Gastrocnemius medialis (tissue), 4 donors: ENCODE measurements around the gene DNAH17.

ENCODE experiments used
- POLR2A ChIP-seq, 2 donors: fragments of 450-650 bp; IDR thresholded peaks; one replicate each; pipeline ENCODE4 v1.6.1; 2017; ENCODE audit warnings: antibody characterized with exemption in 2 of 2, mild to moderate bottlenecking in 2 of 2, moderate library complexity in 2 of 2
- TF ChIP-seq, protein P1 (sequence below), 5 experiments: fragments of 450-650 bp in 3 of 5; fragments of 200-600 bp in 2 of 5; sonication (generic) in 2 of 5; IDR thresholded peaks in 4 of 5; conservative IDR thresholded peaks in 1 of 5; 1 replicate in 4 of 5; 2 replicates in 1 of 5; pipeline ENCODE4 v1.5.1; 2016 to 2019; ENCODE audit warnings: antibody characterized with exemption in 5 of 5, mild to moderate bottlenecking in 3 of 5, moderate library complexity in 3 of 5

DNA sequence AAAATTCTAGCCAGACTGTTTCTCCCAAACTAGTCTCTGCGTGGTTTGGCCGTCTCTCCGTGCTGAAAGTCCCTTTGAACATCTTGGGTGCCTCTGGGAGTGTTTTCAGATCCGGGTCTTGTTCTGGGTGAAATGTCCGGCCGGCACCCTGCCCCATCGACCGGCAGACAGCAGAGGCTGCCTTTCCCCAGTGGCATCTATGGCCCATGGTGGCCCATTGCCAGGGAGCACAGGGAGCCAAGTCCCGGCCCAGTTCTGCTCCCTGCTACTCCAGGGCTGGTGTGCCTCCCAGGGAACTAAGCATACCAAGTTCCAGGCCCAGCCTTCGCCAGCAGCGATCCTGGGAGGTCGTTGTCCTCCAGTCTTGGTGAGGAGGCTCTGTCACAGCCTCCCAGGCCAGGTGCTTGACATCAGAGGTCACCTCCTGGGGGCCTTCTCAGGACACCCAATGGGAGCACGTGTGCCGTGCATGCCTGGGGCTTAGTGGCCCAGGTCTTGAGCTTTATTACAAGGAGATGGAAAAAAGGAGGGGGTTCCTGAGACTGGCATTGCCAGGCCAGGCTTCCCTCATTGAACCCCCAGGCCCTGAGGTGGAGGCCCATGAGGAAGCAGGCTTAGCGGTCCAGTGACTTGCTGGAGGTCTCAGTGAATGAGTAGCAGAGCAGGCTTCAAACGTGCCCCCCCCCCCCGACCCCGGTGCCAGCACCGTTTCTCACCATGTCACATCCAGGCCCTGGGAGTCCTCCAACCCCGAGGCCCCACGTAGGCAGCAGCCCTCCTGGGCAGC is 144.8 kb downstream of the DNAH17 start:
- no peak for TF ChIP-seq POLR2A (IDR thresholded peaks at IDR 0.05)
- TF ChIP-seq, protein P1, sequence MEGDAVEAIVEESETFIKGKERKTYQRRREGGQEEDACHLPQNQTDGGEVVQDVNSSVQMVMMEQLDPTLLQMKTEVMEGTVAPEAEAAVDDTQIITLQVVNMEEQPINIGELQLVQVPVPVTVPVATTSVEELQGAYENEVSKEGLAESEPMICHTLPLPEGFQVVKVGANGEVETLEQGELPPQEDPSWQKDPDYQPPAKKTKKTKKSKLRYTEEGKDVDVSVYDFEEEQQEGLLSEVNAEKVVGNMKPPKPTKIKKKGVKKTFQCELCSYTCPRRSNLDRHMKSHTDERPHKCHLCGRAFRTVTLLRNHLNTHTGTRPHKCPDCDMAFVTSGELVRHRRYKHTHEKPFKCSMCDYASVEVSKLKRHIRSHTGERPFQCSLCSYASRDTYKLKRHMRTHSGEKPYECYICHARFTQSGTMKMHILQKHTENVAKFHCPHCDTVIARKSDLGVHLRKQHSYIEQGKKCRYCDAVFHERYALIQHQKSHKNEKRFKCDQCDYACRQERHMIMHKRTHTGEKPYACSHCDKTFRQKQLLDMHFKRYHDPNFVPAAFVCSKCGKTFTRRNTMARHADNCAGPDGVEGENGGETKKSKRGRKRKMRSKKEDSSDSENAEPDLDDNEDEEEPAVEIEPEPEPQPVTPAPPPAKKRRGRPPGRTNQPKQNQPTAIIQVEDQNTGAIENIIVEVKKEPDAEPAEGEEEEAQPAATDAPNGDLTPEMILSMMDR (IDR thresholded peaks at IDR 0.05 in 4 of 5, conservative IDR thresholded peaks at IDR 0.05 in 1 of 5): no peak
